ENCODE data around the gene HS3ST2.

GRCh38 chr16:22928882-22929435 lies 115.0 kb downstream of the HS3ST2 start:
- TF ChIP-seq CTCF (conservative IDR thresholded peaks at IDR 0.05; ENCODE audit: low read depth in 2 of 2) (no peak), POLR2AphosphoS5 (IDR thresholded peaks at IDR 0.05; ENCODE audit: low read depth) (no peak), EZH2 (IDR thresholded peaks at IDR 0.05; ENCODE audit: low read depth, unreplicated experiment) (no peak), ZNF331 (CRISPR knock-in tag; IDR thresholded peaks at IDR 0.05; ENCODE audit: low read depth) (no peak), EZH2phosphoT487 (IDR thresholded peaks at IDR 0.05; ENCODE audit: unreplicated experiment) (no peak)

Data from GM23338 (cell line).